HK-2 (cell line): ENCODE data around the gene RSPH1.

Experiments
- DNase-seq: peaks from one replicate; pipeline ENCODE4 v3.0.0-alpha.2; 2018; ENCODE audit not compliant: unreplicated experiment

RSPH1 gene

DNA sequence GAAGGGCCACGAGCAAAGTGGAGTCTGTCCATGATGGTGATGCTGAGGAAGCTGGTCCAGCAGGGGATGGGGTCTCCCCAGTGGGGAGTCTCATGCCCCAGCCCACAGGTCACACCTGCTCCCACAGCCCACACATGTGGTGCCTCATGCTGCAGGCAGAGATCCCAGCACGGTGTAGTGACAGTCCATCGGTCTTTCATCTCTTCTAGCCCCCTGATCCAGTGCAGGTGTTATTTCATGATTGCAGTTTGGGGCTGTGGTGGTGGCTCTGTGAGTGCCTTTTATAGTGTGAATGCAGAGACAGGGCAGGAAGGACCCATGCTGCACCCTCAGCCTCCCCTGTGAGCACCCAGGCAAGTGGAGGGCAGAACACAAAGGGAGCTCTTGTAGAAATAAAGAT lies 47.3 kb downstream of the RSPH1 start:
- DNase-seq, result no peak

DNA sequence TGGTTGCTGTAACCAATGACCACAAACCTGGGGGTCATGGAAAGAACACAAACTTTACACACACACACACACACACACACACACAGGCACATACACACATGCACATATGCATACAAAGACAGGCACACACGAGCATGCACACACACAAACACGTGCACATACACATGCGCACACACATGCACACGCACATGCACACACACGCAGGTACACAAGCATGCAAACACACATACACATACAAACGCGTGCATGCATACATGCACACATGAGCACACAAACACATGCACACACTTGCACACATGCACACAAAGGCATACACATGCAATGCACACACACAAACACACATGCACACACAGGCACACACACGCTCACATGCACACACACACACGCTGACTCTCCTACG lies 48.3 kb downstream of the RSPH1 start:
- DNase-seq, result no peak

DNA sequence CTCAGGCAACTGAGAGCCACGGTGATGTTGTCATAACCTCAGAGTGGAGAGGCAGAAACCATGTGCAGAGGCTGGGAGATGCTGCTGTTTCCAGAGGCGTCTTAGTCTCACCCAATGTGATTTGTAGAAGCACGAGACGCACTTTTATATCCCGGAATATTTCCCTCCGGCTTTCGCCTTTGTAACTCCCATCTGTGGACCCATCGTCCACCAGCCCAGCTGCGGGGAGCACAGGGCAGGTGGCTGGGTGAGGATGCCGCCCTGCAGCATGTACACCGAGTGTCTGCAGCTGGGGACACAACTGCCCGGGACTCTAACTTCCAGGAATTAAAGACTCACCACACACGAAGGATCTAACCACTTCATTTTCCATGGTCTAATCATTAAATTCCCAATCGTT lies 48.8 kb downstream of the RSPH1 start:
- no peak for DNase-seq

DNA sequence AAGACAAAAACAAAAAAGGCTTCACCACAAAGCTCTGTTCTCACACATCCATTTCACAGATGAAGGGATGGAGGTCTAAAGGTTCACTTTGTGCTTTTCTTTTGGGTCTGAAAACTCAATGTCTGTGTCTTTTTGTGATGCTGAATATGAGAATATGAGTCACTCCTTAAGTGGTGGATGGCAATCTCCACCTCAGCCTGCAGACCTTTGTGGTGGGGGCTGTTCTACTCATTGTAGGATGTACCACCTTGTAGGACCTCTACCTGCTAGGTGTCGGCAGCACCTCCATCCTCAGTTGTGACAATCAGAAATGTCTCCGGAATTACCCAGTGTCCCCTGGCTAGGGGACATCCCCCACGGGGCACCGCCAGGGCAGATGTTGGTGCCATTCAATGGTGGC lies 49.5 kb downstream of the RSPH1 start:
- DNase-seq, result no peak

DNA sequence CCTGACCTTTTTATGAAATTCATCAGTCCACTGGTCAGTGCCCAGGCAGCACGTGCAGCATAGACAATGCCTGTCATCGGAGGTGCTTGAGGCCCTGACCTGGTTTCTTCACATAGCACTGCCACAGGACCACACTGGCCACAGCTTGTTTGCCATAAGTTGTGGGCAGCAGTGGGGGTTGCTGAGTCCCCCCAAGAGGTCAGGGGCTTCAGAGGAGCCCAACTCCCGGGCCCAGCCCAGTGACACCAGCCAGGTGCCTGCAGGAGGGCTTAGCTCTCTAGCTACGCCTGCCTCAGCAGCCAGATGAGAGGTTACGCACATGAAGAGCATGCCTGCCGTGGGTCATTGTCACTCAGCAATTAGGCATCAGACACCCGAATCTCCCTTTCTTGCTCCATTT lies 50.7 kb downstream of the RSPH1 start:
- DNase-seq, result no peak

DNA sequence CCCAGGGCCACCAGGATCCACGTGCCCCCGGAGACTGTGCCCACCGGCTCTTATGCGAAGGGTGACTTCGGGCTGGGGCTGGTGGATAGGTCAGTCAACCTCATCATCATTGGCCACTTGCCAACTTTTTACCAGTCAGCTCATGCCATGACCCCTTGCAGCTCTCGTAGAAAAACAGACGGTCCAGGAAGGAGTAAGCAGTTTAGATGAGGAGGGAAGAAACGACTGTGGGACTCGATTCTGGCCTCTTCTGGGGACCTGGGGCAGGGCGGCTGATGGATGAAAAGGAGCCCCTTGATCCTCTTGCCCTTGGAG lies 51.3 kb downstream of the RSPH1 start:
- no peak for DNase-seq

DNA sequence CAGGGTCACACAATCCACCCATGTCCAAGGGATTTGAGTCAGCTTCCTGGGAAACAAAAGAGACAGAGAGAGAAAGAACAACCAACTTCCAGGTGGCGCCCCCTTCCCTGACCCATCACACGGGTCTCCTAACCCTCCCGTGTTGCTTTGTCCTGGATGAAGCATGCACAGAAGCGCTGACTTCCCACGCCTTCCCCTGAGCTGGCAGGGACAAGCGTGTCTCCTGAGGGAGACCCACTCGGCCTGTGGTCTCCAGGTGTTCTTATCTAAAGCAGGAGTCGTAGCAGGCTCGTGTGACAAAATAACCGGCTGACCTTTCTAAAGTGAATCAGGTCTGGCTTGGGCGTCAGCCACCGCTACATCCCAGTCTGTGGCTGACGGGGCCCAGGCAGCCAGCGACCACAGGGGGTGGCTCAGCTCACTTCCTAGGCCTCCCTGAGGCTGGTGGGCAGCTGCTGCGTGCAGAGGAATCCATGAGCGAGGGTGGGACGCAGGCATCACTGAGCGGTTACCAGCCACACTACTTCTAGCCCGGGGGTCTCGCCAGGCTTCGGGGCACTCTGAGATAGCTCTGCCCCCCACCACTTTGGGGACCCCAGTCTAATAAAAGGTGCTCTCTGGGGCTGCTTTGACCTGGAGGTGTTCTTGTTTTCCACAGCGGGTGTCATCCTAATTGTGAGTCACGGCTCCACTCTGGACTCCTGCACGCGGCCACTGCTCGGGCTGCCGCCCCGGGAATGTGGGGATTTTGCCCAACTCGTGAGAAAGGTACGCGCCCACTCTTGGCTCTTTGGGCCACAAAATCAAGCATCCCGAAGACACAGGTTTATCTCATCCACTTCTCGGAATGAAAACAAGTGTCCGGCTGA lies 51.9 kb downstream of the RSPH1 start:
- no peak for DNase-seq

DNA sequence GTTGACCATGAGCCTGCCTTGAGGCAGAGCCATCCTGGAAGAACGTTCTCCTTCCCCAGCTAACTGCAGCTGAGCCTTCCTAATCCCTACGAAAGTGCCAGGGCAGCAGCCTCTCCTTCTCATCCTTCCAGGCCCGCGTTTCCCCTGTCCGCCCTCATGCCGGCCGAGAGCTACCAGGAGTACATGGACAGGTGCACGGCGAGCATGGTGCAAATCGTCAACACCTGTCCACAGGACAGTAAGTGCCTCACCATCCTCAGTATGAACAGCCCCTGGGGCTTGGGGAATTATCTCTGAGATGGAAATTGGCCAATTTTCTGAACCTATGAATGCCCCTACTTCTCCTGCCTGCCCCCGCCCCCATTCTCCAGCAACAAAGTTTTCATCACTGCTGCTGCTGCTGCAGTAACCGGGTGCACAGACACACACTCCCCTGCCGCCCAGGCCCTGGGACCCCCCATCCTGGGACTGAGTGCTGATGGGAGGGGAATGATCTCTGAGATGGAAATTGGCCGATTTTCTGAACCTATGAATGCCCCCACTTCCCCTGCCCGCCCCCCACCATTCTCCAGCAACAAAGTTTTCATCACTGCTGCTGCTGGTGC lies 52.7 kb downstream of the RSPH1 start:
- DNase-seq, result no peak

DNA sequence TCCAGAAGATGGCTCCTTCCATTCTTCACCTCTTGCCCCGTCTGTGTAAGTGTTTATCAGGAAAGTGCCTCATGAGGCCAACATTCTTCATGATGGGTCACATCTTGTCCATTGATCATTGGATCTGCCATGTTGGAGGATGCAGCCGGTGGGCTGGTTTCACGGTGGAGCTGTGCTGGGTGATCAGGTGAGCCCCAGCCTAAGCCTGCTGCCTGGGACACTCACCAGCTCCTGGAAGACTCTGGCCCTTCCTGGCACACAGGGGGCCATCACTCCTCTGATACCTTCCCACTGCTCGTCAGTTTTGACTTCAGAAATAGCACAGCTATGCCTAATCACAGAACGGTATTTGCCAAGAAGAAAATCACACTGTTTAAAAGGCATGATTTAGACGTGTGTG lies 54.1 kb downstream of the RSPH1 start:
- no peak for DNase-seq

DNA sequence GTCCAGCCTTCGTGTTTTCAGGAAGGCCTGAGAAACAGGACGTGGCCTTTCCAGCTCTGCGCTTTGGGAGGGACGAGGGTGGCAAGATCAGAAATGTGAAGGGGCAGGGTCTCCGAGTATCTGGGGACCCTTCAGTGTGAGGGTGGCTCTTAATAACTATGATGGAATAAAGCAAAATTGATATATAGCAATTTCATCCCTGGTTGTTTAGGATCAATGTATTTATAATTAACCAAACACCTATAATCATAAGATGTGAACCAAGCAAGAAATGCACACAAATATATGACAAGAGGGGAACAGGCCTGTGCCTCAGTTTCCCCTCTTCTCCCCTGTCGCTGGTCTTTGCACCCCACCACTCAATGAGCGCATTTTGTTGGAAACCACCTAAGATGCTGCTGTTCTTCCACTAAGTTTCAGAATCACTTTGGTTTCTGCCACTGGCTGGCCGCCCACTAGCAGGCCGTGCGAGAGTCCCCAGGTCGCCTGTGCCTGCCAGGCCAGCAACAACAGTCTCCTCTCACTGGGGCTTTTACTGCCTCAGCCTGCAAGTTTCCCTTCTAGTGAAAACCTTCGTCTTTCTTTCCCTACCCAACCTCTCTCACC lies 55.7 kb downstream of the RSPH1 start:
- DNase-seq, result no peak

DNA sequence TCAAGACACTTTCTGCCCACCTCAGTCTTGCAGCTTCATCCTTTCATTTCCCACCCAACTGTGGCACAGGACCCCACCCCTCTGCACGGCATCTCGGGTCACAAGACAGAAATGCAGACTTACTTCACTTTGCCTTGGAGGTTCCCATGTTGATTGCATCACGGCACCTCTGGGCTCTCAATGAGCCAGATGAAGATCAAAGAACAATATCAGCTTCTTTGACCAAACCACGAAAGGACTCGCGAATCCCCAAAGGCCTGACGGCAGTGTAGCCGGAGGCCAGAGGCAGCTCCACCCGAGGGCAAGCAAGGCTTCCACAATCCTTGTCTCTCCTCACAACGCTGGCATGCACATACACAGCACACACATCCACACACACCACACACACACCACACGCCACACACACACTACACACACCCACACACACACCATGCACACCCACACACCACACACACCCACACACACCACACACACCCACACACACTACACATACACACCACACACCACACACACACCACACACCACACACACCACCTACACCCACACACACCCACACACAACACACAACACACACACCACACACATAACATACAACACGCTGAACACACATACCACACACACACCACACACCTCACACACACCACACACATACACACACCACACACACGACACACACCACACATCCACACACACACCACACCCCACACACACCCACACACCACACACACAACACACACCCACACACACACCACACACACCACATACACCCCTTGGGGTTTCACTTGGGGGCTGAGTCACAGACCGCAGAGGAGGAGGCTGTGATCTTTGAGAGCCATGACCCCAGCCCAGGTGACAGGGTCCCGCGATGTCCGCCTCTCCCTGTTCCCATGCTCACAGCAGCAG lies 56.5 kb downstream of the RSPH1 start:
- DNase-seq, result no peak

DNA sequence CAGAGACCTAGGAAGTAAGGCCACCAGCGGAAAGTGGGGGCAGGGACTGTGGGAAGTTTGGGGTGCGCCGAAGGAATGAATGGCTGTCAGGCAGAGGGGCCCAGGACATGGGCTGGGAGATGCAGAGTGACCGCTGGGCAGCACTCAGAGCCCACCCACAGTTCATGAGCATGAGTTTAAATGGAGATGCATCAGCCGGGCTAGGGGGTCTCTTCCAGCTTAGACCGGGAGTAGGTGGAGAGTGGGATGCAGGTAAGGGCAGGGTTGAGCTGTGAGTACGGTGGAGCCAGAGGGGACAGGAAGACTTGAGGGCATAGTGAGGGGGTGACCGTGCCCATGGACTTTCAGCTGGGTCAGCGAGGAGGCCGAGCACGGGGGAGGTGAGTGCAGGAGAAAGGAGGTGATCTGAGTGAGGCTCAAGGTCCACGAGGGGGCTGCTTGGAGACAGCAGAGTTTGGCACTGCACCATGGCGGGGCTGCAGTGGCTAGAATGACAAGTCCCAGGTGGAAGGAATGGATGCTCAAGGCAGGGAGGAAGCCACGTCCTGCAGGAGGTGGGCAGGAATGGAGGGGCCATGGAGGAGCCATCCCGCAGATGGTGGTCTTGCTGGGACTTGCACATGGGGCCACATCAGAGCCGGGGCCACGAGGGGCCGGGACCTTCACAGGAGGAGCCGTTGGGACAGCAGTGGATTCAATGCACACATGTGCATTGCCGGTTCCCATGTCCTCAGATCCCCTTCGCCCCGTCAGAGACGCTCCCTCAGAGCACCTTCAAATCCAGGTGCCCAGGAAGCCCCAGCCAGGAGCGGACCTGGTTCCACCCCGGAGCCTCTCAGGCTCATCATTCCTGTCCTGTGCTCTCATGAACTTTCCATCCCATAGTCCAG lies 57.5 kb downstream of the RSPH1 start:
- no peak for DNase-seq

DNA sequence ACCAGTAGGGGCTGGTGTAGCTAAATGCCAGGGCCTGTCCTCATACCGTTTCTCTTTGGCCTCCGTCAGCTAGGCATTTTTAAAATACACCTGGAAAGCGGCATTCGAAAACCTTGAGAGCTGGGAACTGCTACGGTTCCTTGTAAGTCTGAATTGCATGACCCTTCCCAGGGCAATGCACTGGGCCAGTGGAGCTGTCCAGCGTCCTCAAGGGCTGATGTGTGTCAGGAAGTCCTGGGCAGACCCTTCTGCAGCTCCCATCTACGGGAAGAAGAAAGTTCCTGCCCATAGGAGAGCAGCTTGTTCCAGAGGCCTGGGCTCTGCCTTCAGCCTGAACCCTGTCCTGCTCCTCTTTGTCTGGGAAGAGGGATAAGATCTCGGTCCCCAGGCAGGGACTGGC lies 58.2 kb downstream of the RSPH1 start:
- DNase-seq, result no peak

DNA sequence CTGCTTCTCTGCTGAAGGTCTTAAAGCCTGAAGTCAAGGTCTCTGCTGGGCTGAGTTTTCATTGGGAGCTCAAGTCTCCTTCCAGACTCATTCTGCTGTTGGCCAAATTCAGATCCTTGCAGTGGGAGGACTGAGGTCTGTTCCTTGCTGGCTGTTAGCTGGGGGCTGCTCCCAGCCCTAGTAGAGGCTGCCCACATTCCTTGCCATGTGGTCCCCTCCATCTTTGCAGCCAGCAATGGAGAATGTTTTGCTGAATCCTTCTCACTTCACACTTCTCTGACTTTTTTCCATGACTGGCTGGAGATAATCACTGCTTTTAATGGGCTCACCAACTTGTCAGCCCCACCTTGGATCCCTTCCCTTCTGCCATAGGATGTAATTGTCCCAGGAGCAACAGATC lies 59.1 kb downstream of the RSPH1 start:
- no peak for DNase-seq

DNA sequence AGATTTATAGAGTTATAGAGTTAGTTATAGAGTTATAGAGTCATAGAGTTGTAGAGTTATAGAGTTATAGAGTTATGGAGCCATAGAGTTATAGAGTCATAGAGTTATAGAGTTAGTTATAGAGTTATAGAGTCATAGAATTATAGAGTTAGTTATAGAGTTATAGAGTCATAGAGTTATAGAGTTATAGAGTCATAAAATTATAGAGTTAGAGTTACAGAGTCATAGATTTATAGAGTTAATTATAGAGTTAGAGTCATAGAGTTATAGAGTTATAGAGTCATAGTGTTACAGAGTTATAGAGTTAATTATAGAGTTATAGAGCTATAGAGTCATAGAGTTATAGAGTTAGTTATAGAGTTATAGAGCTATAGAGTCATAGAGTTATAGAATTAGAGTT lies 60.2 kb downstream of the RSPH1 start:
- DNase-seq, result no peak

DNA sequence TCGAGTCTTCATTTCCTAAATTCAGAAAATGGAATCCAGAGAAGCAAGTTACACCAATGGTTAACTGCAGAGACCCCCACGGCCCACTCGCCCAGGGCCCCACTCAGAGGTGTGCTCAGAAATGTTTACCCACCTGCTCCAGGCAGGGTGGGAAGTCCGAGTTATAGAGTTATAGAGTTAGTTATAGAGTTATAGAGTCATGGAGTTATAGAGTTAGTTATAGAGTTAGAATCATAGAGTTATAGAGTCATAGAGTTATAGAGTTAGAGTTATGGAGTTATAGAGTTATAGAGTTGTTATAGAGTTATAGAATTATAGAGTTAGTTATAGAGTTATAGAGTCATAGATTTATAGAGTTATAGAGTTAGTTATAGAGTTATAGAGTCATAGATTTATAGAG lies 60.6 kb downstream of the RSPH1 start:
- DNase-seq, result no peak

DNA sequence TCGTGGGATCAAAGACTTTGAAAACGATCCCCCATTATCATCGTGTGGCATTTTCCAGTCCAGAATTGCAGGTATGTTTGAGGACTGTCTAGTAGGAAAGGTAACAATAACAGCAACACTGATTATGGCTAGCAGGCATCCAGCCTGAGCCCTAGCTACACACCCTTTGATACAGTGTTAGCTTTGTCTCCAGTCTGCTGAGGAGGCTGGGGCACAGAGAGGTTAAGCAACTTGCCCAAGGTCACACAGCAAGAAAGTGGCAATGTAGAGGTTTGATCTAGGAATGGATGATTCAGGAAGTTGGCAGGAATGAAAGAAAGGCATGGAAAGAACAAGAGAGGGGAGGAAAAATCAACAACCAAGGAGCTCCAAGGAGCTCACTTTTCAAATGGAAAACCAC lies 61.1 kb downstream of the RSPH1 start:
- no peak for DNase-seq

DNA sequence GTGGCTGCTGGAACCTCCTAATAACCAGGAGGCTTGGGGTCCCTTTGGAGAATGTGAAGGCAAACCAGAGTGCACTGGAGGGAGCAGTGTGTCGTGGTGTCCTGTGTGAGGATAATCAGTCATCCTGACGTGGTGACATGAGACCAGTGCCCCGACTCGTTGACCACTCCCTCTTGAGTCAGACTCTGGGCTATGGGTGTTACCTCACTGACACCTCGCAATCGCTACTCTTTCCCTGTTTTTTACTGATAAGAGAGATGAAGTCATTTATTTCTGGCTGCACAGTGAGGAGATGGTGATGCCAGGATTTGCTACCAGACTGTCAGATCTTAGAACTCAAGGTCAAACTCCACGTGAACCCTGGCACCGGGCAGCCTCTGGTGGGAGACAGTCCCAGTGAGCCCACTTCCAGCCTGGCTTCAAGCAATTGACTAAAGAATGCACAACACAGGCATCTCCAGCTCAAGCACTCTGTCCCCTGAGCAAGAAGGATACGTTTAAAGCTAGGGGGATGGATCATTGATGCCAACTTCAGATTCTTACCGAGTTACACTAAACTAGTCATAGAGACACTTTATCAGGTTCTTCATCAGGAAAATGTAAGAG lies 62.0 kb downstream of the RSPH1 start:
- DNase-seq, result no peak

DNA sequence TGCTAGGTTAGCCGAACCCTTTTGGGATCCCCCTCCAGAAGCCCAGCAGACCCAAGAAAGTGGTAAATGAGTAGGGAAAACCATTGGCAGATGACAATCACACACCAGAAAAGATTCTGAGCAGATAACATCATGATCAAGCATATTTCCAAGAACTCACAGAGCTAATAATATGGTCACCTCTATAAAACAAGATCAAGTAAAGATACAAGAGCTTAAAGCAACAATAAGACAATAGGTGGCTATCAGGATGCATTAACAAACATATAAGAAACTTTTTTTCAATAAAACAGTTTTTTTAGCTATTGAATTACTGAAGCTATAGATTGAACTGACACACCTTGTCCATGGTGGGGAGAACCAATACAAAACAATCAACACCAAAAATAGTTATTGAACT lies 63.3 kb downstream of the RSPH1 start:
- no peak for DNase-seq

DNA sequence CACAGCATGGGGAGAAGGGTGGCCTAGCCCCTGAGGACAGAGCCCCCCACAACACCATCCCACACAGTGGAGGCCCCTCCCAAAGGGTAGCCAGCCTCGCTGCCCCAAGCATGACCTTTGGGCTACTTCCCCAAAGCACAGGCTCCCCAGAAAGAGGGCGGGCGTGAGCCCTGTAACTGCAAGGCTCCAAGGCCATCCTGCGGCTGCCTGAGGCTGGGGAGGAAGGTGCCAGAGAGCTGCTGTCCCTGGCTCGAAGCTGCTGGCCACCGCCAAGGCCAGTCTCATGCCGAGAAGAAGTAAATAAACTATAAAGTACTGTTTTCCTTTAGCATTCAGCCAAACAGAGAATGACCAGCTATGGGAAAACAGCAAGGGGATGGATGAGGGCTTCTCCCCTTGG lies 64.8 kb downstream of the RSPH1 start:
- DNase-seq, result no peak

DNA sequence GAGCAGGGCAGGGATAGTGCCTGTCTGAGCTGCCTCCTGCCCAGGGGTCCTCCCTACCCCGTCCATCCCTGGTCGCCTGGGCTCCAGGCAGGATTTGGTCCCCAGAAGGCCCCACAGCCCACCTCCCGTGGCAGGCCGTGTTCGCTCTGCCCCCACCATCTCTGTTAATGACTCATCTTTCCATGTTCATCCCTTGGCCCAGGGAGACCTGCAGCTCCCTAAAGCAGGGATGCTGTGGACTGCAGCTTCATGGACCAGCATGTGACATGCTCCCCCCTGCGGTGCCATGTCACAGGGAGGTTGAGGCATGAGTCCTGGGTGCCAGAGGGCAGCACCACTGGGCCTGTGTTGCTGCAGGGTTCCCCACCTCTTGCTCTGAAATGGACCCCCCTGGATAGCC lies 65.5 kb downstream of the RSPH1 start:
- no peak for DNase-seq
